Lower leg skin (tissue), 4 donors: ENCODE measurements around the gene FBXL16. TPM values are rescaled to one million over a fixed set of nuclear protein-coding genes. Genes with fewer than 3 reads are reported as not detected.

Experiments used
- DNase-seq, 2 donors: peaks; one replicate each; pipeline ENCODE4 v3.0.0-alpha.2; 2019; ENCODE audit warnings: low spot score in 2 of 2
- H3K4me3 ChIP-seq: fragments of 200-600 bp; sonication (generic); 2 replicates; pipeline ENCODE4 v1.5.1; 2017; ENCODE audit warnings: mild to moderate bottlenecking, low read depth; ENCODE audit not compliant: poor library complexity, severe bottlenecking
- POLR2A ChIP-seq, 2 donors: fragments of 450-650 bp; IDR thresholded peaks; one replicate each; pipeline ENCODE4 v1.6.1; 2016 to 2017; ENCODE audit warnings: antibody characterized with exemption in 2 of 2, mild to moderate bottlenecking in 1 of 2, moderate library complexity in 1 of 2
- WGBS, 2 donors: methylation state at CpG; one replicate each; pipeline ENCODE4 v1.1.5; 2018; 5-methylcytosine and 5-hydroxymethylcytosine counted together
- intact Hi-C: fragments of 100-400 bp; cut with DNase I; formaldehyde crosslinking; loops from one replicate; pipeline ENCODE4 v1.15.0; 2023; ENCODE audit warnings: low total_unique reads
- total RNA-seq, 4 donors: library from RNA; depleted of rRNA; stranded (reverse); fragments of >200 nt; gene quantifications; one replicate each; pipeline ENCODE4 v1.1.0, GENCODE V29; 2016
- TF ChIP-seq, protein P1 (sequence below), 3 donors: fragments of 450-650 bp; IDR thresholded peaks; one replicate each; pipeline ENCODE4 v1.5.1; 2016; ENCODE audit warnings: antibody characterized with exemption in 3 of 3, mild to moderate bottlenecking in 3 of 3, moderate library complexity in 2 of 3

FBXL16 gene
- total RNA-seq, 4 donors from 2014 or later = 18.3 to 33.6 (median 25.2) TPM

DNA sequence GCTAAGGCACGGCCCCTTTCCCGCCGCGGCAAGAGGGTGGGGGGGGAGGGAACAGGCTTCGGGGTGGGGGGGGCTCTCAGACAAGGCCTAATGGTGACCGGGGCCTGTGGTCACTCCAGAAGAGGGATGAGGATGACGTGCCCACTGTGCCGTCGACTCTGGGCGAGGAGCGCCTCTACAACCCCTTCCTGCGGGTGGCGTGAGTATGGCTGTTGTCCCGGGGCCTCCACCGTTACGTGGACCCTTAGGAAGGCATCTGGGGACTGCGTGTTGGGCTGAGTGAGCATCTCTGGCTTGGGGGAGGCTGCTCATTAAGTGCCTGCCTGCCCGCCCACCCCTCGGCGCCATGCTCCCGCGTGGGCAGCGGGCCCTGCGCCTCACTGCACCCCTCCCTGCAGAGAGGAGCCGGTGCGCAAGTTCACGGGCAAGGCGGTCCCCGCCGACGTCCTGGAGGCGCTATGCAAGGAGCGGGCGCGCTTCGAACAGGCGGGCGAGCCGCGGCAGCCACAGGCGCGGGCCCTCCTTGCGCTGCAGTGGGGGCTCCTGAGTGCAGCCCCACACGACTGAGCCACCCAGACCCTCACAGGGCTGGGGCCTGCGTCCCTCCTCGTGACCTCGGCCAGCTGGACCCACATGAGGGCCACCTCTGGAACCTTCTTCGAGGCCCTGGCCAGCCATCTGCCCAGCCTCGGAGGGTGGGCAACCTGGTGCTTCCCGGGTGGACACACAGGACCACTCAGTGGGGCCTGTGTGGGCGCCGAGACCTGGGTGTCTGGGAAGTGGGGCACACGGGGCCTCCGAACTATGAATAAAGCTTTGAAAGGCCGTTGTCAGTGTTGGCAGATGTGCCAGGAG lies 23.5 kb upstream of the FBXL16 start:
- intact Hi-C loops = no loop called here
- no peak overlapping the region for H3K4me3 ChIP-seq
- TF ChIP-seq POLR2A (IDR thresholded peaks at IDR 0.05) = no peak
- TF ChIP-seq, protein P1, sequence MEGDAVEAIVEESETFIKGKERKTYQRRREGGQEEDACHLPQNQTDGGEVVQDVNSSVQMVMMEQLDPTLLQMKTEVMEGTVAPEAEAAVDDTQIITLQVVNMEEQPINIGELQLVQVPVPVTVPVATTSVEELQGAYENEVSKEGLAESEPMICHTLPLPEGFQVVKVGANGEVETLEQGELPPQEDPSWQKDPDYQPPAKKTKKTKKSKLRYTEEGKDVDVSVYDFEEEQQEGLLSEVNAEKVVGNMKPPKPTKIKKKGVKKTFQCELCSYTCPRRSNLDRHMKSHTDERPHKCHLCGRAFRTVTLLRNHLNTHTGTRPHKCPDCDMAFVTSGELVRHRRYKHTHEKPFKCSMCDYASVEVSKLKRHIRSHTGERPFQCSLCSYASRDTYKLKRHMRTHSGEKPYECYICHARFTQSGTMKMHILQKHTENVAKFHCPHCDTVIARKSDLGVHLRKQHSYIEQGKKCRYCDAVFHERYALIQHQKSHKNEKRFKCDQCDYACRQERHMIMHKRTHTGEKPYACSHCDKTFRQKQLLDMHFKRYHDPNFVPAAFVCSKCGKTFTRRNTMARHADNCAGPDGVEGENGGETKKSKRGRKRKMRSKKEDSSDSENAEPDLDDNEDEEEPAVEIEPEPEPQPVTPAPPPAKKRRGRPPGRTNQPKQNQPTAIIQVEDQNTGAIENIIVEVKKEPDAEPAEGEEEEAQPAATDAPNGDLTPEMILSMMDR (IDR thresholded peaks at IDR 0.05) = no peak
- no peak for DNase-seq
- WGBS, 2 donors = 51 to 70% methylated on average over 38 to 41 of the region's 55 CpGs

DNA sequence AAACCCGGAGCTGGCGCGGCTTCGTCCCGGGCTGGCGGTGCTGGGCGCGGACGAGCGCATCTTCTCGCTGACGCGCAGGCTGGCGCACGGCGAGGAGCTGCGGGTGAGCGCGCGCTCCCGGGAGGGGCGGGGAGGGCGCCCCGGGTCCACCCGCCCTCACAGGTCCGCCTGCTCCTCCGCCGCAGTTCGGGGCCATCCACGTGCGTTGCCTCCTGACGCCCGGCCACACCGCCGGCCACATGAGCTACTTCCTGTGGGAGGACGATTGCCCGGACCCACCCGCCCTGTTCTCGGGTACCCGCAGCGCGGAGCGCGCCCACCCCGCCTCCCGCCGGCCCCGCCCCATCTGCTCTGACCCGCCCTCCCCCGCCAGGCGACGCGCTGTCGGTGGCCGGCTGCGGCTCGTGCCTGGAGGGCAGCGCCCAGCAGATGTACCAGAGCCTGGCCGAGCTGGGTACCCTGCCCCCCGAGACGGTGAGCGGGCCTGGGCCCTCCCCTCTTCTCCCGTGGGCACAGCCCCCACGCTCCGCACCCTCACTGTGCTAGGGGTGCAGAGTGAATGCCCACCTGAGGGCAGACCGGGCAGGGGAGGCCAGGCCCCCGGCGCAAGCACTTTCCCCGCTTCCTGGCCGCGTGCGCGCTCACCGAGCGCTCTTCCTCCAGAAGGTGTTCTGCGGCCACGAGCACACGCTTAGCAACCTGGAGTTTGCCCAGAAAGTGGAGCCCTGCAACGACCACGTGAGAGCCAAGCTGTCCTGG lies 22.7 kb upstream of the FBXL16 start:
- TF ChIP-seq, protein P1 (IDR thresholded peaks at IDR 0.05) = no peak
- TF ChIP-seq POLR2A (IDR thresholded peaks at IDR 0.05) = no peak
- DNase-seq = peak; percentile 45 to 93
- intact Hi-C loops = no loop called here

DNA sequence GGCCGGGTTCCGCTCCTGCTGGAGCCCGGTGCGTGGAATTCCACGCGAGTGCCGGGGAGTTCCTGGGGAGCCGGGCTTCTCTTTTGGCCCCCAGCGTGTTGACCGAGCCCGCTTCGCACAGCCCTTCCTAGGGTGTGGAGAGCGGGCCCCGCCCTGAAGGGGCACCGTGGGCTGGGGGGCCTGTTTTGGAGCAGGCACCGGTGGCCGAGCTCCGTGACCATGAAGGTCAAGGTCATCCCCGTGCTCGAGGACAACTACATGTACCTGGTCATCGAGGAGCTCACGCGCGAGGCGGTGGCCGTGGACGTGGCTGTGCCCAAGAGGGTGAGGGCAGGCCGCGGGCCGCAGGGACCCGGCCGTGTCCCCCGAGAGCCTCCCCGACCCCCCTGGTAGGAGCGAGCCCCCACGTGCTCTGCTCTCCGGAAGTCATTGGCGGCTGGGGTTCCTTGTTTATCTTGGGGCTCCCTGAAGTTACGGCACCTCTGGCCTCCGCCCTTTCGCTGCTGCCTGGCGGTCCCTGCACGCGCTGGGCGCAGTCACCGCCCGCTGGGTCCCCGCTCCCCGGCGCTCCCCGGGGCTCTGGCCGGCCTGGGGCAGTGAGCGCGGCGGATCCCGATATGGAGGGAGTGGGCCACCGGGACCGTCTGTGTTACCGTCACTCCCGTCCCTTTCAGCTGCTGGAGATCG lies 21.8 kb upstream of the FBXL16 start:
- WGBS, 2 donors = 0 to 1% methylated on average over 26 to 39 of the region's 61 CpGs
- intact Hi-C loops = no loop called here
- no peak for DNase-seq
- peak overlapping the region; percentile 18 for H3K4me3 ChIP-seq
- TF ChIP-seq POLR2A (IDR thresholded peaks at IDR 0.05) = no peak
- TF ChIP-seq, protein P1 (IDR thresholded peaks at IDR 0.05) = no peak

More for the DNA sequence above, 22.7 kb upstream of the FBXL16 start:
- WGBS, 2 donors = 0 to 3% methylated on average over 9 to 46 of the region's 80 CpGs
- H3K4me3 ChIP-seq = no peak overlapping the region

DNA sequence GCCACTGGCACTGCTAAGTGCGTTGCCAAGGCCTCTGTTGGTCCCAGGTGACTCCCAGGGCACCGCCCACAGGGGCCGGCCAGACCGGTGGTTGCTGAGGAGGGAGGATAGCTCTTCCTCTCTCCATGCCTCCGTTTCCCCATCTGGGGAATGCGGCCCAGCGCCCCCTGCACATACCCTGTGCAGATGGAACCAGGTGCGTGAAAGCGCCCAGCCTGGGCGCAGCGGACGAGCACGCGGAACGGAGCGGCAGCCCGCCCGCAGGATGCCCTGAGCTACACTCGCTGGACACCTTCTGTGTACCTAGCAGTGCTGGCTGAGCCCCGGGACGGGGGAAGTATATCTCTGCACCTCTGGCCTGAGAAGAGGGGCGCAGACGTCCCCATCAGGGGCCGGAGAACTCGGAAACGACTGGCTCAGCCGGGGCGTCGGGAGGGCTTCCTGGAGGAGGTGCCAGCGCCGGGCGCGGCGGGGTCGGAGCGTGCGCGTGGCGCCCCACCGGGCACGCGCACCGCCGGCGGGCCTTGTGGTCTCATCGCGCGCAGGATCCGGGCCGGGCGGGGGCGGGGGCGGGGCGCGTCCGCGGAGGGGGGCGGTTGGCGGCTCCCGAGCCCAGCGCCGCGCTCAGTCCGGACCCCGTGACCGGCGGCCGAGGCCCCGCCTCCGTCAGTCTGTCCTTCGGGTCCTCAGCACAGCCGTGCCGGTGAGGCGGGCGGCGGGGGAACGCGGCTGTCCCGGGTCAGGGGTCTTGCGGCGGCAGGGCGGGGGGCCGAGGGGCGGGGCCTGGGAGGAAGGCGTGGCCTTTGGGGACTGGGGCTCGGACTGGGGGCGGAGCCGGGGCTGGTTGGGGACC lies 21.1 kb upstream of the FBXL16 start, which contains the start of the genes CCDC78 and HAGHL:
Gene CCDC78 (minus strand): TSS at position 6 of the 853 bp plus-strand sequence. CDS start 76 bp downstream, outside the sequence.
Gene HAGHL (plus strand): TSS at position 669 of the 853 bp plus-strand sequence. CDS start 404 bp downstream, outside the sequence.
- peak in 1 of 2 donors; percentile 93 for DNase-seq
- intact Hi-C loops = no loop called here
- WGBS, 2 donors = 3 to 4% methylated on average over 15 to 42 of the region's 88 CpGs
- peak within 1 kb of the TSS; percentile 18 for H3K4me3 ChIP-seq
- no peak for TF ChIP-seq POLR2A (IDR thresholded peaks at IDR 0.05)
- TF ChIP-seq, protein P1 (IDR thresholded peaks at IDR 0.05) = no peak

DNA sequence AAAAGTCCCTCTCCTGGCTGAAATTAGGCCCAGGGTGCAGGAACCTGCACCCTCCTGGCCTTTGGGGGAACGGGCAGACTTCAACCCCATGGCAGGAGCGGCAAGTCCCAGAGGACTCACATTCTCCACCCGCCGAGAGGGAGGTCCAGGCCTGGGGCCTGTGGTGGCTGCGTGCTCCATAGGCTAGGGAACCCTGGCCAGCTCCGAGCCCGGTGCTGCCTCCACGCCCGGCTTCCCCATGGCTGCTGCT lies 20.5 kb upstream of the FBXL16 start:
- no peak for DNase-seq
- no peak overlapping the region for H3K4me3 ChIP-seq
- TF ChIP-seq, protein P1 (IDR thresholded peaks at IDR 0.05) = no peak
- TF ChIP-seq POLR2A (IDR thresholded peaks at IDR 0.05) = no peak
- intact Hi-C loops = no loop called here
- WGBS, 2 donors = 14% methylated on average over 2 of the region's 9 CpGs; no CpG with 5 or more reads in 1 of the 2 donors
